ENCODE measurements around the gene CYP19A1. TPM values are rescaled to one million over a fixed set of nuclear protein-coding genes. Genes with fewer than 3 reads are reported as not detected.

Gene CYP19A1
- total and polyA plus RNA-seq, 9 of the 15 experiments (the other 6 are each of a cell fraction or from before 2014, with no cell fraction given) = 0.16 to 0.63 (median 0.47) TPM; not detected in 3

DNA sequence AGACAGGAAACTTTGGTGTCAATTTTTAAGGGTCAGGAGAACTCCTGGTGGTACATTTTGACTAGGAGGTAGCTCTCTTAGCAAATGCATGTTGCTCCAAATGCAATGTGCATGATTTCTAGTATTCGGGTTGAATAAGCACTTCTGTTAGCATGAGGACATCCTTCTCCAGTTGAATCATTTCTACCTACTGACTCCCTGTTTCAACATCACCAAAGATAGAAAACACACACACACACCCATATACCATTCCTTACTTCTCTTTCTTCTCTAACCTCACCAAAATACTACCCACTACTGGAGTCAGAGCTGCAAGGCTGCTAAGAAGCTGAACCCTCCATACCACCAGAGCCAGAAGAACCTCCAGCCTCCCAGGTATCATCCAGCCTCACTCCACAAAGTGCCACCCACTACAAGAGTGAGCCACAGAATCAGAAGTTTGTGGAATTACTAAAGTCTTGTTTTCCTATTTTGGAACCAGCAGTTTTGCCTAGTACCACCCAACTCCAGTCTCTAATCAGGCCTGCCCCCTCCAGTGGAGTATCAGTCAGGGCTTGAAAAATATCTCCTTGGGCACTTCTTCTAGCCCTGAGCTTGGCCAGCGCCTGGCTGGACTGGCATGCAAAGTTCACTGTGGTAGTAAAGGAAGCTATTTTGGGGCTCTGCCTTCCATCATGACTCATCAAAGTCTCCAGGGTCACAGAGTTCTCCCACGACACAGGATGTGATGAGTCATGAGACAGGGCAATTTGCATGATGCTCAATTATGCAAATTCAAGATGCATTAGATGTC is 110.3 kb downstream of the CYP19A1 start:
- Histone ChIP-seq H3K4me1 (replicated peaks in 1 of 2; ENCODE audit: control insufficient read depth in 2 of 2, insufficient read depth in 2 of 2, low read length in 2 of 2) (peaks cover 11 to 31% of the 10 kb centered on the region in 2 experiments), H4K20me1 (replicated peaks; ENCODE audit: control insufficient read depth, insufficient read depth, low read length) (no peaks in the 10 kb centered on the region), H3K27ac (ENCODE audit: extremely low read depth, low read depth, low read length) (peak overlapping the region; percentile 82), H3K9me3 (replicated peaks; ENCODE audit: control insufficient read depth, insufficient read depth, low read depth, low read length) (no peaks in the 10 kb centered on the region), H3K79me2 (ENCODE audit: control insufficient read depth, insufficient read depth, low read length) (no peaks in the 10 kb centered on the region), H3K36me3 (ENCODE audit: control insufficient read depth, insufficient read depth, low read length) (no peaks in the 10 kb centered on the region), H3K4me2 (ENCODE audit: insufficient read depth, low read length) (peak overlapping the region; percentile 53), H3K9me1 (ENCODE audit: control insufficient read depth, insufficient read depth, low read length) (no peaks in the 10 kb centered on the region), H3K4me3 (no peak overlapping the region), H3K9ac (ENCODE audit: insufficient read depth in 1 of 2, low read depth in 2 of 2, low read length in 2 of 2) (peak overlapping the region in 1 of 2 experiments; percentile 47; a peak in 2 of 4 replicates), H3K27me3 (ENCODE audit: control insufficient read depth in 2 of 2, insufficient read depth in 2 of 2, low read length in 2 of 2) (peaks cover 0 to 3% of the 10 kb centered on the region in 2 experiments; a peak in 3 of 5 replicates), H2AFZ (ENCODE audit: low read depth, low read length) (peak overlapping the region; percentile 71)
- DNase-seq (ENCODE audit: extremely low read depth in 1 of 4, low spot score in 3 of 4) (peak; percentile 74 to 88 (median 82)), FAIRE-seq (peak; percentile 96), ATAC-seq (peak; percentile 95)
- WGBS (ENCODE audit: insufficient coverage, low coverage, missing lambda C conversion rate) = 31% methylated on average over 3 of the region's 3 CpGs
- ChIA-PET CTCF (ENCODE audit: low intra/inter-chr PET ratio) (interaction anchor here (0.8 kb wide), 1 partner anchor 28 kb away, joined by 4 read pairs; no protein-coding TSS in a partner anchor), POLR2A (interaction anchor here (0.6 to 0.9 kb wide), 6 partner anchors 10 to 58 kb away, joined by 3 to 7 read pairs (median 4); no protein-coding TSS in a partner anchor)
- in situ Hi-C loops (cut with MboI) = no loop called here
- intact Hi-C loops (cut with micrococcal nuclease) = loop anchor here (10.0 kb wide), 1 partner anchor 63 kb away; no protein-coding TSS in a partner anchor
- no TSS peak for BruUV-seq (replicated peaks)
- TF ChIP-seq ZNF224 (CRISPR knock-in tag; IDR thresholded peaks at IDR 0.05) = no peak
- TF ChIP-seq FOS (IDR thresholded peaks at IDR 0.05; ENCODE audit: extremely low read depth, insufficient read length) = peak; percentile 62
- no peak for TF ChIP-seq PCBP2 (IDR thresholded peaks at IDR 0.05; ENCODE audit: low read depth, low read length, poor library complexity, severe bottlenecking)
- TF ChIP-seq UBTF (IDR thresholded peaks at IDR 0.05; ENCODE audit: borderline replicate concordance in 1 of 2, low read depth in 2 of 2, low read length in 2 of 2) = no peak
- TF ChIP-seq, protein P1, sequence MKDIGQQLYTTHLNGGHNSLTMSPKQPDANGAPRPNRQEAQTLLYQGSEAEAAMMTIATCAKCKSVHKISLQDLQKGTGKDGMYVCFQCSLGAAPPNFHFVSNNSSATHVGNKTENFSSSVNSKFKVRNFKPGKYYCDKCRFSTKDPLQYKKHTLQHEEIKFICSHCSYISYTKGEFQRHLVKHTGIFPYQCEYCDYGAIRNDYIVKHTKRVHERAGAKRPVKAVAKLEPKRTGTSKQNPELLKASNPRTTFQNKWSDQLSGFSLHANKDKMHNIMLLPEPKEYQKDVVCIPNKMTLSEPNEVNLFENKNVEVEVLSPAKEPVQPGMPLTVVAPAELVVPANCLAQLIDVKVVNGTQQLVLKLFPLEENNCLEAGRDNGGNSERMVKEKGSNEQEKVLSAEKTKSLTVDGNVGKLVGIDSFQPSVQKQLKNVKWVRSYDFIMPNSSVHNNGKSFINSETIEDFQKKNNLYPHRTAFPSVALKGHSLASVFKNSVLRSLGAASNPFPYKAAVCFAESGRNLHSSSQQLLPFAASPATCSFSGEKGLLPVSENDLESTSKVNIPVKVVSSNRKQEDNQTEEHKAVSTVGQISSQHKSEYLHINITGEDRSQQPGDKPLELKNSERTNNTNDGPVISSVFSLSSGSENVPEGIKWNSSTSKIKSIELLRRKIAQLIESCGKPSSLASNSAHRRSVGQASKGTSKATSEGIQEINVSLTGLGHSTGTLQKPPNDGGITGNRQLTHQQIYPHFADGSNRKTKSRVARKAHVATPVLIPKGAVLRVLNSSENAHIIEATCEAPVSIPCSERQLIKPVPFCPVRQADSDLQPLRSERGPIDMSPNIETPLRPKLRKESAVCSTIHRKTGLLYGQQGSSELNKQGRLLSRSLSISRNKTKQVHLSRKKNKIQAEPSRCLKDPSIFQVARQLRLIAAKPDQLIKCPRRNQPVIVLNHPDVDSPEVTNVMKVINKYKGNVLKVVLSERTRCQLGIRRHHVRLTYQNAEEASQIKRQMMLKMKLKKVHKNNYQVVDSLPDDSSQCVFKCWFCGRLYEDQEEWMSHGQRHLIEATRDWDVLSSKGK (CRISPR knock-in tag; IDR thresholded peaks at IDR 0.05) = no peak
- no peak for TF ChIP-seq ZNF507 (tag; conservative IDR thresholded peaks at IDR 0.05)
- TF ChIP-seq ZNF239 (CRISPR knock-in tag; IDR thresholded peaks at IDR 0.05) = no peak
- TF ChIP-seq SAP30 (IDR thresholded peaks at IDR 0.05; ENCODE audit: borderline replicate concordance, insufficient read depth, low read depth, low read length, poor library complexity, severe bottlenecking) = no peak
- TF ChIP-seq TAF9B (IDR thresholded peaks at IDR 0.05; ENCODE audit: partially characterized antibody) = peak; percentile 31
- no peak for TF ChIP-seq ATF1 (CRISPR knock-in tag; IDR thresholded peaks at IDR 0.05)
- TF ChIP-seq ATF1 (tag; IDR thresholded peaks at IDR 0.05) = peak; percentile 87
- TF ChIP-seq, protein P2, sequence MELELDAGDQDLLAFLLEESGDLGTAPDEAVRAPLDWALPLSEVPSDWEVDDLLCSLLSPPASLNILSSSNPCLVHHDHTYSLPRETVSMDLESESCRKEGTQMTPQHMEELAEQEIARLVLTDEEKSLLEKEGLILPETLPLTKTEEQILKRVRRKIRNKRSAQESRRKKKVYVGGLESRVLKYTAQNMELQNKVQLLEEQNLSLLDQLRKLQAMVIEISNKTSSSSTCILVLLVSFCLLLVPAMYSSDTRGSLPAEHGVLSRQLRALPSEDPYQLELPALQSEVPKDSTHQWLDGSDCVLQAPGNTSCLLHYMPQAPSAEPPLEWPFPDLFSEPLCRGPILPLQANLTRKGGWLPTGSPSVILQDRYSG (tag; conservative IDR thresholded peaks at IDR 0.05; ENCODE audit: low read depth) = peak; percentile 70; the same call in 1 of the 2 replicates
- TF ChIP-seq ETV5 (CRISPR knock-in tag; IDR thresholded peaks at IDR 0.05; ENCODE audit: low read depth) = no peak
- TF ChIP-seq SMARCC2 (IDR thresholded peaks at IDR 0.05; ENCODE audit: low read depth) = 0 out of 2 replicates have a peak, but pooled peaks have one; percentile 52

Measured in K562 (cell line).